ENCODE data around the gene WNT3A.
"Not testable (repeated sequence)": the region's sequence is repeated elsewhere in the genome, so short reads cannot be mapped to it uniquely, and the experiment has no call there.

WNT3A gene

GRCh38 chr1:228006786-228007048 lies at the start of gene WNT3A:
Gene WNT3A, plus strand, starts transcription at chr1:228006998. Its CDS starts 131 bp downstream, at chr1:228007129.
- no peak for FAIRE-seq

- FAIRE-seq, result no peak
Measured at GRCh38 chr1:227958617-227959324, 48.0 kb upstream of the WNT3A start.

GRCh38 chr1:227959325-227959860 lies 47.4 kb upstream of the WNT3A start:
- no peak for FAIRE-seq

- peak; percentile 76 for FAIRE-seq
Measured at GRCh38 chr1:227961651-227962466, 44.9 kb upstream of the WNT3A start.

- FAIRE-seq, result not testable (repeated sequence)
Measured at GRCh38 chr1:227966733-227967132, 40.1 kb upstream of the WNT3A start.

GRCh38 chr1:227967815-227968214 lies 39.0 kb upstream of the WNT3A start:
- FAIRE-seq, result not testable (repeated sequence)

- FAIRE-seq, result not testable (repeated sequence)
Measured at GRCh38 chr1:227970076-227970995, 36.5 kb upstream of the WNT3A start.

GRCh38 chr1:227971216-227971615 lies 35.6 kb upstream of the WNT3A start:
- not testable (repeated sequence) for FAIRE-seq

GRCh38 chr1:227971643-227972282 lies 35.0 kb upstream of the WNT3A start:
- not testable (repeated sequence) for FAIRE-seq

- not testable (repeated sequence) for FAIRE-seq
Measured at GRCh38 chr1:227972283-227972679, 34.5 kb upstream of the WNT3A start.

- not testable (repeated sequence) for FAIRE-seq
Measured at GRCh38 chr1:227972843-227973374, 33.9 kb upstream of the WNT3A start.

GRCh38 chr1:227973724-227974288 lies 33.0 kb upstream of the WNT3A start:
- FAIRE-seq, result not testable (repeated sequence)

GRCh38 chr1:227975583-227976283 lies 31.1 kb upstream of the WNT3A start:
- not testable (repeated sequence) for FAIRE-seq

- no peak for FAIRE-seq
Measured at GRCh38 chr1:227987181-227987580, 19.6 kb upstream of the WNT3A start.

- FAIRE-seq, result no peak
Measured at GRCh38 chr1:227994632-227995300, 12.0 kb upstream of the WNT3A start.

GRCh38 chr1:227996187-227996950 lies 10.4 kb upstream of the WNT3A start:
- FAIRE-seq, result no peak

GRCh38 chr1:227998374-227999055 lies 8.3 kb upstream of the WNT3A start:
- FAIRE-seq, result no peak

GRCh38 chr1:227999056-227999930 lies 7.5 kb upstream of the WNT3A start:
- no peak for FAIRE-seq

All from endometrium (tissue), 2 donors.